HCT116 (cell line): ENCODE results near the gene CCDC179. TPM values are rescaled to one million over a fixed set of nuclear protein-coding genes. Genes with fewer than 3 reads are reported as not detected.

Source experiments
- ATAC-seq: fragments of 200-7000 bp; cut with Tn5 transposase; 2 replicates; pipeline ENCODE4 v1.9.1; 2020; ENCODE audit warnings: mild to moderate bottlenecking, moderate library complexity
- BruUV-seq: library from RNA; stranded (reverse); fragments of 400-500 nt; replicated peaks from 2 replicates; lab custom pipeline; 2021; lab: Mats Ljungman, UMichigan
- CTCF ChIA-PET: fragments of 300-600 bp; sonication (Branson Sonifier 250); formaldehyde crosslinking; loops from one replicate; lab custom pipeline; 2021; ENCODE audit warnings: antibody characterized with exemption; lab: Charles Lee
- POLR2A ChIA-PET: fragments of 300-600, 350-600 bp; sonication (Branson Sonifier 250); formaldehyde crosslinking; loops from one replicate; lab custom pipeline; 2021; ENCODE audit warnings: antibody characterized with exemption; lab: Charles Lee
- RAD21 ChIA-PET, 2 experiments: fragments of 300-600 bp; sonication (Branson Sonifier 250); formaldehyde crosslinking; loops; one replicate each; lab custom pipeline; 2023; ENCODE audit warnings: low total read pairs in 2 of 2; ENCODE audit not compliant: uncharacterized antibody in 2 of 2, unreplicated experiment in 2 of 2, low non-redundant PET in 1 of 2; lab: Charles Lee
- DNase-seq: peaks from one replicate; pipeline ENCODE4 v3.0.0-alpha.2; 2010; ENCODE audit warnings: low read depth, low spot score
- H2AFZ ChIP-seq: fragments of 200-600 bp; shearing (Covaris generic), sonication (generic); 2 replicates; pipeline ENCODE4 v1.6.1; 2017; ENCODE audit warnings: low read depth, mixed run types, mixed read lengths, antibody characterized with exemption, low read length; ENCODE audit not compliant: poor library complexity, severe bottlenecking
- H3K27ac ChIP-seq: 2 replicates; pipeline ENCODE4 v1.5.1; 2012; ENCODE audit warnings: low read depth, low read length
- H3K27me3 ChIP-seq: fragments of 200-600 bp; sonication (generic); 2 replicates; pipeline ENCODE4 v1.6.1; 2016; ENCODE audit warnings: mixed run types, low read length, mixed read lengths; ENCODE audit not compliant: insufficient read depth
- H3K36me3 ChIP-seq, 2 experiments: fragments of 200-500 bp in 1 of 2; fragments of 200-600 bp in 1 of 2; sonication (Bioruptor generic) in 1 of 2; sonication (generic) in 1 of 2; 2 replicates each; pipeline versions ENCODE4 v1.5.1 to v1.6.1; 2014 to 2016; ENCODE audit warnings: low read length in 2 of 2, inconsistent platforms in 1 of 2, mixed read lengths in 1 of 2, mixed run types in 1 of 2; ENCODE audit not compliant: insufficient read depth in 2 of 2, control insufficient read depth in 1 of 2
- H3K4me1 ChIP-seq, 2 experiments: fragments of 200-600 bp in 1 of 2; sonication (generic) in 1 of 2; 2 replicates each; pipeline versions ENCODE4 v1.5.1 to v1.6.1; 2012 to 2017; ENCODE audit warnings: low read length in 2 of 2, inconsistent platforms in 1 of 2, mild to moderate bottlenecking in 1 of 2, mixed read lengths in 1 of 2, mixed run types in 1 of 2, moderate library complexity in 1 of 2; ENCODE audit not compliant: insufficient read depth in 2 of 2, control insufficient read depth in 1 of 2
- H3K4me2 ChIP-seq: fragments of 200-600 bp; sonication (generic); 2 replicates; pipeline ENCODE4 v1.6.1; 2017; ENCODE audit warnings: mixed run types, low read length, mixed read lengths
- H3K4me3 ChIP-seq, 2 experiments: fragments of 200-600 bp in 1 of 2; sonication (generic) in 1 of 2; replicated peaks in 1 of 2; 2 replicates each; pipeline ENCODE4 v1.5.1; 2011 to 2016; ENCODE audit warnings: low read length in 2 of 2, control low read depth in 1 of 2, low read depth in 1 of 2, mild to moderate bottlenecking in 1 of 2, mixed read lengths in 1 of 2, mixed run types in 1 of 2
- H3K79me2 ChIP-seq: fragments of 200-600 bp; sonication (generic); 2 replicates; pipeline ENCODE4 v1.6.1; 2017; ENCODE audit warnings: mild to moderate bottlenecking, mixed run types, low read length, moderate library complexity, mixed read lengths; ENCODE audit not compliant: insufficient read depth
- H3K9ac ChIP-seq: fragments of 200-600 bp; sonication (generic); 2 replicates; pipeline ENCODE4 v1.6.1; 2016; ENCODE audit warnings: low read length, mixed read lengths
- H3K9me2 ChIP-seq: fragments of 200-600 bp; sonication (generic), shearing (Covaris generic); 2 replicates; pipeline ENCODE4 v1.6.1; 2017; ENCODE audit warnings: mixed run types, mild to moderate bottlenecking, moderate library complexity; ENCODE audit not compliant: insufficient read depth
- H3K9me3 ChIP-seq, 2 experiments: fragments of 200-500 bp in 1 of 2; fragments of 200-600 bp in 1 of 2; sonication (Bioruptor generic) in 1 of 2; sonication (generic) in 1 of 2; 2 replicates each; pipeline ENCODE4 v1.6.1; 2014 to 2017; ENCODE audit warnings: low read length in 2 of 2, mixed read lengths in 2 of 2, inconsistent platforms in 1 of 2, low read depth in 1 of 2, mild to moderate bottlenecking in 1 of 2, mixed run types in 1 of 2, moderate library complexity in 1 of 2; ENCODE audit not compliant: control insufficient read depth in 1 of 2, insufficient read depth in 1 of 2
- H4K20me1 ChIP-seq: fragments of 200-600 bp; sonication (generic), shearing (Covaris generic); 2 replicates; pipeline ENCODE4 v1.6.1; 2017; ENCODE audit warnings: mixed run types, mild to moderate bottlenecking, moderate library complexity; ENCODE audit not compliant: insufficient read depth
- CBX3 ChIP-seq: IDR thresholded peaks from 2 replicates; pipeline ENCODE4 v1.6.1; 2012; ENCODE audit warnings: low read depth
- CEBPB ChIP-seq: IDR thresholded peaks from 2 replicates; pipeline ENCODE4 v1.6.1; 2012; ENCODE audit warnings: low read depth
- ELF1 ChIP-seq: IDR thresholded peaks from 2 replicates; pipeline ENCODE4 v1.6.1; 2012; ENCODE audit warnings: low read depth, borderline replicate concordance
- EZH2phosphoT487 ChIP-seq: fragments of 200-600 bp; IDR thresholded peaks from 2 replicates; pipeline ENCODE4 v1.6.1; 2018; ENCODE audit warnings: antibody characterized with exemption, borderline replicate concordance
- FOSL1 ChIP-seq: IDR thresholded peaks from 2 replicates; pipeline ENCODE4 v1.6.1; 2012; ENCODE audit warnings: low read depth
- JUND ChIP-seq: IDR thresholded peaks from 2 replicates; pipeline ENCODE4 v1.6.1; 2012
- POLR2A ChIP-seq: IDR thresholded peaks from 2 replicates; pipeline ENCODE4 v1.7.0; 2011; ENCODE audit warnings: borderline replicate concordance; ENCODE audit not compliant: insufficient read depth, insufficient read length; ENCODE audit errors: extremely low read depth
- RAD21 ChIP-seq: IDR thresholded peaks from 2 replicates; pipeline ENCODE4 v1.6.1; 2012; ENCODE audit warnings: low read depth, mild to moderate bottlenecking
- SIN3A ChIP-seq: IDR thresholded peaks from 2 replicates; pipeline ENCODE4 v1.6.1; 2012; ENCODE audit warnings: low read depth
- SP1 ChIP-seq: IDR thresholded peaks from 2 replicates; pipeline ENCODE4 v1.6.1; 2012; ENCODE audit warnings: low read depth
- SRF ChIP-seq: IDR thresholded peaks from 2 replicates; pipeline ENCODE4 v1.6.1; 2012; ENCODE audit warnings: low read depth
- TCF7L2 ChIP-seq: IDR thresholded peaks from 2 replicates; pipeline ENCODE4 v1.7.0; 2011; ENCODE audit warnings: borderline replicate concordance, inconsistent platforms; ENCODE audit not compliant: insufficient read depth, insufficient read length; ENCODE audit errors: extremely low read depth
- ZFX ChIP-seq: fragments of 450-650 bp; IDR thresholded peaks from 2 replicates; pipeline ENCODE4 v1.6.1; 2017
- ZNF274 ChIP-seq: fragments of 200-500 bp; sonication (Bioruptor generic); IDR thresholded peaks from 2 replicates; pipeline ENCODE4 v1.6.1; 2014; ENCODE audit warnings: mild to moderate bottlenecking, low read depth, low read length, inconsistent platforms
- intact Hi-C: fragments of 100-400 bp; cut with micrococcal nuclease; formaldehyde crosslinking; loops from 2 replicates; pipeline ENCODE4 v1.10.0; 2022
- total RNA-seq: library from RNA; stranded (reverse); gene quantifications from one replicate; pipeline ENCODE4 v1.2.1, GENCODE V29; 2021; ENCODE audit not compliant: unreplicated experiment
- TF ChIP-seq, protein P1 (sequence below), 3 experiments: fragments of 200-600 bp in 1 of 3; sonication (generic) in 1 of 3; IDR thresholded peaks in 2 of 3; conservative IDR thresholded peaks in 1 of 3; 2 replicates each; pipeline ENCODE4 v1.5.1; 2012 to 2017; ENCODE audit warnings: low read depth in 2 of 3, low read length in 2 of 3, antibody characterized with exemption in 1 of 3, borderline replicate concordance in 1 of 3, control low read depth in 1 of 3, mild to moderate bottlenecking in 1 of 3, mixed read lengths in 1 of 3, mixed run types in 1 of 3, moderate library complexity in 1 of 3; ENCODE audit not compliant: insufficient read depth in 1 of 3
- TF ChIP-seq, protein P2 (sequence below): IDR thresholded peaks from 2 replicates; pipeline ENCODE4 v1.6.1; 2011; ENCODE audit warnings: mild to moderate bottlenecking, low read length, moderate library complexity; ENCODE audit not compliant: insufficient replicate concordance; ENCODE audit errors: extremely low read depth

Gene CCDC179
- total RNA-seq, 1 experiment from 2014 or later, result not detected

DNA sequence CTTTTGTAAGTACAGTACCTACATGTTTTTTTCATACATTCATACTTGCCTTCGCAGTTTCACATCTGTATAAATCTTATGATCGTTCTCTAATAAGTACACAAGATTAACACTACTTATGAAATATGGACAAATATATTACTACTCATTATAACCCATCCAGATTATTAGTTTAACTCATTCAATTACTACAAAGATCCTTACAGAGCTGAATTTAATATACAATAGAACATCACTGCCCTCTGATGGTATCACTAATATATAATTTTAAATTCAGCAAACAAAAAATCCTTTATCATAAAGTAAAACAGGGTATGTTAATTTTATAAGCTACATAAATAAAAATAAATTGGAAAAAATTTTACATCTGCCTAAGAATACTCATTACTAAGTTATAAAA lies 38.1 kb downstream of the CCDC179 start:
- RAD21 ChIA-PET, result interaction anchor here in 1 of 2 experiments (0.9 kb wide), 1 partner anchor 30 kb away, joined by 3 read pairs; no protein-coding TSS in a partner anchor
- Histone ChIP-seq H3K4me2 (no peak overlapping the region), H3K27me3 (no peaks in the 10 kb centered on the region), H3K79me2 (no peaks in the 10 kb centered on the region), H3K4me3 (no peak overlapping the region), H2AFZ (no peak overlapping the region), H3K36me3 (peaks cover 0 to 2% of the 10 kb centered on the region in 2 experiments; a peak in 1 of 4 replicates), H3K27ac (no peak overlapping the region), H3K9ac (no peak overlapping the region), H4K20me1 (no peaks in the 10 kb centered on the region), H3K9me2 (no peaks in the 10 kb centered on the region), H3K9me3 (no peaks in the 10 kb centered on the region), H3K4me1 (no peaks in the 10 kb centered on the region)
- ATAC-seq (no peak), DNase-seq (no peak)
- POLR2A ChIA-PET, result no interaction called here
- CTCF ChIA-PET, result interaction anchor here (1.0 kb wide), 1 partner anchor 30 kb away, joined by 3 read pairs; no protein-coding TSS in a partner anchor
- BruUV-seq, result no TSS peak
- intact Hi-C loops, result no loop called here
- TF ChIP-seq EZH2phosphoT487 (no peak), SRF (no peak), RAD21 (no peak), TCF7L2 (no peak), CBX3 (no peak), FOSL1 (no peak), SIN3A (no peak), POLR2A (no peak), SP1 (no peak), CEBPB (no peak), ZNF274 (no peak), ZFX (no peak), JUND (no peak), ELF1 (no peak)
- TF ChIP-seq, protein P1, sequence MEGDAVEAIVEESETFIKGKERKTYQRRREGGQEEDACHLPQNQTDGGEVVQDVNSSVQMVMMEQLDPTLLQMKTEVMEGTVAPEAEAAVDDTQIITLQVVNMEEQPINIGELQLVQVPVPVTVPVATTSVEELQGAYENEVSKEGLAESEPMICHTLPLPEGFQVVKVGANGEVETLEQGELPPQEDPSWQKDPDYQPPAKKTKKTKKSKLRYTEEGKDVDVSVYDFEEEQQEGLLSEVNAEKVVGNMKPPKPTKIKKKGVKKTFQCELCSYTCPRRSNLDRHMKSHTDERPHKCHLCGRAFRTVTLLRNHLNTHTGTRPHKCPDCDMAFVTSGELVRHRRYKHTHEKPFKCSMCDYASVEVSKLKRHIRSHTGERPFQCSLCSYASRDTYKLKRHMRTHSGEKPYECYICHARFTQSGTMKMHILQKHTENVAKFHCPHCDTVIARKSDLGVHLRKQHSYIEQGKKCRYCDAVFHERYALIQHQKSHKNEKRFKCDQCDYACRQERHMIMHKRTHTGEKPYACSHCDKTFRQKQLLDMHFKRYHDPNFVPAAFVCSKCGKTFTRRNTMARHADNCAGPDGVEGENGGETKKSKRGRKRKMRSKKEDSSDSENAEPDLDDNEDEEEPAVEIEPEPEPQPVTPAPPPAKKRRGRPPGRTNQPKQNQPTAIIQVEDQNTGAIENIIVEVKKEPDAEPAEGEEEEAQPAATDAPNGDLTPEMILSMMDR (IDR thresholded peaks at IDR 0.05 in 2 of 3, conservative IDR thresholded peaks at IDR 0.05 in 1 of 3; ENCODE audit: borderline replicate concordance in 1 of 3, insufficient read depth in 1 of 3, low read depth in 2 of 3, low read length in 2 of 3), result no peak
- TF ChIP-seq, protein P2, sequence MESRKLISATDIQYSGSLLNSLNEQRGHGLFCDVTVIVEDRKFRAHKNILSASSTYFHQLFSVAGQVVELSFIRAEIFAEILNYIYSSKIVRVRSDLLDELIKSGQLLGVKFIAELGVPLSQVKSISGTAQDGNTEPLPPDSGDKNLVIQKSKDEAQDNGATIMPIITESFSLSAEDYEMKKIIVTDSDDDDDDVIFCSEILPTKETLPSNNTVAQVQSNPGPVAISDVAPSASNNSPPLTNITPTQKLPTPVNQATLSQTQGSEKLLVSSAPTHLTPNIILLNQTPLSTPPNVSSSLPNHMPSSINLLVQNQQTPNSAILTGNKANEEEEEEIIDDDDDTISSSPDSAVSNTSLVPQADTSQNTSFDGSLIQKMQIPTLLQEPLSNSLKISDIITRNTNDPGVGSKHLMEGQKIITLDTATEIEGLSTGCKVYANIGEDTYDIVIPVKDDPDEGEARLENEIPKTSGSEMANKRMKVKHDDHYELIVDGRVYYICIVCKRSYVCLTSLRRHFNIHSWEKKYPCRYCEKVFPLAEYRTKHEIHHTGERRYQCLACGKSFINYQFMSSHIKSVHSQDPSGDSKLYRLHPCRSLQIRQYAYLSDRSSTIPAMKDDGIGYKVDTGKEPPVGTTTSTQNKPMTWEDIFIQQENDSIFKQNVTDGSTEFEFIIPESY, result no peak
